Dermis microvascular lymphatic vessel endothelial cell (primary cell): ENCODE data around the gene RFT1. TPM values are rescaled to one million over a fixed set of nuclear protein-coding genes. Genes with fewer than 3 reads are reported as not detected.
A peak's percentile ranks its signal among the peaks of the same experiment; 100 is the strongest.

Experiments used
- DNase-seq, 2 donors: peaks; one replicate each; pipeline versions ENCODE4 v3.0.0 to v3.0.0-alpha.2; 2010; ENCODE audit warnings: low read depth in 2 of 2
- total RNA-seq: library from RNA; depleted of rRNA; stranded (reverse); fragments of >200 nt; gene quantifications from 2 replicates; pipeline ENCODE4 v1.2.1, GENCODE V29; 2014

Gene RFT1
- total RNA-seq, 1 donor from 2014 or later: 12.2 TPM

GRCh38 chr3:53126601-53127000 lies 3.6 kb downstream of the RFT1 start:
- DNase-seq: no peak

GRCh38 chr3:53123953-53124352 lies 6.3 kb downstream of the RFT1 start:
- no peak for DNase-seq

GRCh38 chr3:53123510-53123909 lies 6.7 kb downstream of the RFT1 start:
- no peak for DNase-seq

GRCh38 chr3:53122933-53123305 lies 7.3 kb downstream of the RFT1 start:
- DNase-seq: no peak

- DNase-seq: no peak
These were observed 7.8 kb downstream of the RFT1 start for GRCh38 chr3:53122255-53122932.

GRCh38 chr3:53120336-53120735 lies 9.9 kb downstream of the RFT1 start:
- no peak for DNase-seq

- DNase-seq: no peak
These were observed 13.3 kb downstream of the RFT1 start for GRCh38 chr3:53116956-53117355.

GRCh38 chr3:53114412-53115074 lies 15.7 kb downstream of the RFT1 start:
- no peak for DNase-seq

- DNase-seq: peak; percentile 57 to 76
These were observed 16.2 kb downstream of the RFT1 start for GRCh38 chr3:53114011-53114400.

GRCh38 chr3:53113293-53114010 lies 16.8 kb downstream of the RFT1 start:
- DNase-seq: no peak

- no peak for DNase-seq
These were observed 18.4 kb downstream of the RFT1 start for GRCh38 chr3:53111822-53112221.

GRCh38 chr3:53109891-53110771 lies 20.1 kb downstream of the RFT1 start:
- DNase-seq: peak in 1 of 2 donors; percentile 26

- peak in 1 of 2 donors; percentile 28 for DNase-seq
These were observed 21.0 kb downstream of the RFT1 start for GRCh38 chr3:53109190-53109589.

- DNase-seq: no peak
These were observed 25.5 kb downstream of the RFT1 start for GRCh38 chr3:53104762-53105161.

- peak in 1 of 2 donors; percentile 51 for DNase-seq
These were observed 26.6 kb downstream of the RFT1 start for GRCh38 chr3:53103397-53104296.

- DNase-seq: no peak
These were observed 27.6 kb downstream of the RFT1 start for GRCh38 chr3:53102601-53103147.

GRCh38 chr3:53101956-53102355 lies 28.3 kb downstream of the RFT1 start:
- DNase-seq: no peak

GRCh38 chr3:53100818-53101466 lies 29.3 kb downstream of the RFT1 start:
- DNase-seq: no peak

GRCh38 chr3:53097887-53098286 lies 32.3 kb downstream of the RFT1 start:
- no peak for DNase-seq

- DNase-seq: no peak
These were observed 37.3 kb downstream of the RFT1 start for GRCh38 chr3:53092942-53093341.
